Stimulated activated CD8-positive, alpha-beta memory T cell treated with anti-CD3 and anti-CD28 coated beads, Interleukin-15, amount 100 ng/mL, for 24 hours (primary cell): ENCODE measurements around the gene GSS.

Experiments used
- DNase-seq: peaks from one replicate; pipeline ENCODE4 v3.0.0-alpha.2; 2020; ENCODE audit warnings: low read depth

The GSS gene

GRCh38 chr20:34978092-34978744 lies 22.6 kb upstream of the GSS start:
- DNase-seq: no peak

DNA sequence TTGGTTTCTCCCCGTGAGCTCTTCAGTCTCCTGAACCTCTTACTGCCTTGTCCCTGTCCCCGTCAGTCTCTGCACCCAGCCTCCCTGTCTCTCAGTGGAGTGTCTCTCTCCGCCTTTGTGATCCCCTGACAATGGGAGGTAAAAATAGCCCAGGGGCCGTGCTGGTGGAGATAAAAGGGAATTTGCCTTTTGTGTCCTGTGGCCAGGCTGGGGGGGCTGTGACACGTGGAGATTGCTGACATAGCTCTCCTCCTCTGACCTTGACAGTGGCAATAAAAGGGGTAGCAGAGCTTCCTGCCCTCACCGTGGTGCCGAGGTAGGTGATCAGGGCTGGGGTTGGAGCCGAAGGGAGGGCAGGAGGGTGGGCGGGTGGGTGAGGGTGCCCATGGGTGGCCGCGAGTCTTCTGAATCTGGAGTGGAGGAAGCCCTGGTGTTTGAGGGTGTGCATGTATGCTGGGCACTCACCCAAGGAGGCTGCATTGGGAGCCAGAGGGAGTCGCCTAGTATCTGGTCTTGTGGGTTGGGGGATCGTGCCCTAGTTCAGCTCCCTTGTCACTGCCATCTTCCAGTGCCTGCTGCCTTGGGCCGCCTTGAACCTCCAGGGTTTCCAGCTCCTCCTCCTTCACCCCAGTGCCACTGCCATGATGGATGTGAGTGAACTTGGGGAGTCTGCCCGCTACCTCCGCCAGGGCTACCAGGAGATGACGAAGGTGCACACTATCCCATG lies 21.9 kb upstream of the GSS start:
- no peak for DNase-seq

GRCh38 chr20:34976286-34976685 lies 20.7 kb upstream of the GSS start:
- no peak for DNase-seq

GRCh38 chr20:34974246-34974645 lies 18.6 kb upstream of the GSS start:
- no peak for DNase-seq

DNA sequence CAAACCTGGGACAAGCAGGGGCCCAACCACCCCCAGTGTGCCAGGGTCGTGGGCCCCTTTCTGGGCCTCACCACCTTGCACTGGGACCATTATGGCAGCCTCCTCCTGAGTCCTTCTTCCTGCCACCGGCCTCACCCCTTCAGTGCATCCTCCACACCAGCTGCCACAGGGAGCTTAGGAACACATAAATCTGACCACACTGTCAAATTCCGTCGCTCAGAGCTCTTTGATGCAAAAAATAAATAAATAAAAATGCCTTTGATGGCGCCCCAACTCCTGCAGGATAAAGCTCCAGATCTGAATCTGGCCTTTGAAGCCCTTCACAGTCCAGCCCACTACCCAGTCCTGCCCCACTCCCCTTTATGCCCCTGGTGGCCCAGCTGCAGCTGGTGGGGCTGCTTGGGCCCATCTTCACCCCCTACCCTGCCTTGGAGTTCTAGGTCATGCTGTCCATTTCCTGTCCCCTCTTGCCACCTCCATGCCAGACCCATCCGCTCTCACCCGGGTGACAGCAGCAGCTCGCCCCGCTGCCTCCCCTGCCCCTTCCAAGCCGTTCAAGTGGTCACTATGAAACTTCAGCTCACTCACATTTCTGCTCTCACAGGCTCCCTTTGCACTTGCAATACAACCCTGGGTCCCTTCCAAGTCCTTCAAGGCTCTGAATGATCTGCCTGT lies 16.1 kb upstream of the GSS start:
- DNase-seq: no peak

DNA sequence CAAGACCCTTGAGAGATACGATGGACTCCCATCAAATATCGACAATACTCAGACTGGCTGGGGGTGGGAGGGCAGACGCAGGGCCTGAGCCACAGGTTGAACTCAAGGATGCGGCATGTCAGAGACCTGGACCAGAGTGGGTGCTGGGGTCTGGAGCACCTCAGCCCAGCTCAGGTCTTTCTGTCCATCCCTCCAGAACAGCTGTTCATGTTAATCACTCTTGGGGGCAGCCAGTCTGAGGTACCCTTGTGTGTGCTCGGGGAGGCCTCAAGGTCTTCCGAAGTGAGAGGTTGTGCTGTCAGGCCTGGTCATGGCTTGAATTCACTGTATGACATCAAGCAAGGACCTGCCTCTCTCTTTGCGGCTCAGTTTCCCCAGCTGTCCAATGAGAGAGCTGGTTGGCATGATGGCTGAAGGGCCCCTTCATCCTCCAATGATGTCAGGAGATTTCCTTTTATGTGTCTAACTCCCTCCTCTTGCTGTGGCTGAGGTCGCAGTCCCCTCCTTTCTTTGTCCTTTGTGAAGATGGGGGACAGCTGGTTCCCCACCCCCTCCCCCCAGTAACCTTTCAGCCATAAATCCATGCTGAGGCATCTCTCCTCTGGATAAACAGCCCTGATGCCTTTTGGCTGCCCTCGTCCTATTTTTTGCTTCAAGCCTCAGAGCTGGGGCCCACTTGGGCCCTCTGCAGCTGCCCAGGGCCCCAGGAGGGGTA lies 15.4 kb upstream of the GSS start:
- DNase-seq: no peak

DNA sequence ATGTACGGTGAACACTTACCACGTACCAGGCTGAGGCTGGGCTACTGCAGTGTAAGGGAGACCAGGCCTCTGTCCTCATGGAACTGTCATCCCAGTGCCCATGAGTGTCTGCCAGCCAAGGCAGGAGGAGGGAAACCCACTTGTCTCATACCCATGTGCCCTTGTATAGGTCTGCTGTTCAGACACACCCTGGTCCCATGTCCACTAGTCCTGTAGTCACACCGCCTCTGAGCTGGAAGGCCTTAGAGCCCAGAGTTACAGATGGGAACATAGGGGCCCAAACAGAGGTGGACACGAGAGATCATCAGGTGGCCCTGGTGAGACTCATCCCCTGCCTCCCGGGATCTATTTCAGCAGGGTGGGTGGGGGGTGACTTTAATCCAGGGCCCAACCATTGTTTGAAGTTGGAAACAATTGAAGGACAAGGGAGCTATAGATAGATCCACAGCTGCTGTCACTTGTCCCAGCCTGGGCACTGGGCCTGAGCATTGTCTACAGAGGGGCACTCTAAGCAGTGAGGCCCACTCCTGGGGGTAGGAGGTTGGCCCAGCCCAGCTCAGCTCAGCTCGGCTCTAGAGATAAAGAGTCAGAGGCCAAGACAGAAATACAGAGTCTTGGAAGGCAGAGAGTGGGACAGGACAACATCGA lies 14.7 kb upstream of the GSS start:
- no peak for DNase-seq

GRCh38 chr20:34968042-34968775 lies 12.6 kb upstream of the GSS start:
- no peak for DNase-seq

DNA sequence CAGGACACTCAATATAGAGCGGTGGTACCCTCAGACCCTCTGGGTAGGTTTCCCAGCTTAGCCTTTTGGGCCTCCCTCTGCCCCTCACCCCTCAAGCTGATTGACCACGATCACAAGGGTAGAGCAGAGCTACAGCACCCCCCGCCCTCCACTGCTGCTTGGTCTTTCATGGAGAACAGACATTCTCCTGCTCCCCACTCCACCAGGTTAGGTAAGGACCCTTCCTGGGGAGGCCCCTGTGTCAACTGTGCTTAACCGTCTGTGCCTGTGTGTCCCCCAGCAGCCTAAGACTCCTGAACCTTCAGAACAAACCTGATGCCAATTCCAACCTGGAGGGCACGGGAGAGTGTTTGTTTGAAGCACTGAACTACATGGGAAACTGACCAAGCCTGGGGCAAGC lies 11.8 kb upstream of the GSS start:
- no peak for DNase-seq

DNA sequence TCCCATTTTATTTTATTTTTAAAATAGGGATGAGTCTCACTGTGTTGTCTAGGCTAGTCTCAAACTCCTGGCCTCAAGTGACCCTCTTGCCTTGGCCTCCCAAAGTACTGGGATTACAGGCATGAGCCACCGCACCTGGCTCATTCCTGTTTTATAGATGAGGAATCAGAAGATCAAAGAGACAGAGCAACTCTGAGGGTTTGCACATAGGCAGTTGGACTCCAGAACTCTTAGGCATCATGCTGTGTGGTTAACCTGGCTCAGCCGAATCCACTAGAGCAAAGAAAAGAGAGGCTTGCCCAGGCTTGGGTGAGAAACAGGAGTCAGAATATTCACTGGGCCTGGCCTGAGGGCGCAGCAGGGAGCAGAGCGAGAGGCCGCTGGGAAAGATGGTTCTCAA lies 9.4 kb upstream of the GSS start:
- no peak for DNase-seq

DNA sequence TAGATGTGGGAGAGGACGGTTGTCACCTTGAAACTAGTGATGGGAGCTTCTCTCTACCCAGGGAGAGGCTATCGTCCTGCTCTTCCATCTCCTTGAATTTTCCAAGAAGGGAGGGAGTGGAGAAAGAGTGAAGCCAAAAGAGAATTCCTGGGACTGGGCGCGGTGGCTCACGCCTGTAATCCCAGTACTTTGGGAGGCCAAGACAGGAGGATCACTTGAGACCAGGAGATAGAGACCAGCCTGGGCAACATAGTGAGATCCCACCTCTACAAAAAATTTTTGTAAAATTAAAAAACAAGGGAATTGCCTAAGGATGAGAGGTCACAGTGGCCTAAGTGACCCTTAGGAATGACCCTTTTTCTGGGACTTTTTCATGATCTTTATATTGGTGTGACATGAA lies 8.9 kb upstream of the GSS start:
- no peak for DNase-seq

DNA sequence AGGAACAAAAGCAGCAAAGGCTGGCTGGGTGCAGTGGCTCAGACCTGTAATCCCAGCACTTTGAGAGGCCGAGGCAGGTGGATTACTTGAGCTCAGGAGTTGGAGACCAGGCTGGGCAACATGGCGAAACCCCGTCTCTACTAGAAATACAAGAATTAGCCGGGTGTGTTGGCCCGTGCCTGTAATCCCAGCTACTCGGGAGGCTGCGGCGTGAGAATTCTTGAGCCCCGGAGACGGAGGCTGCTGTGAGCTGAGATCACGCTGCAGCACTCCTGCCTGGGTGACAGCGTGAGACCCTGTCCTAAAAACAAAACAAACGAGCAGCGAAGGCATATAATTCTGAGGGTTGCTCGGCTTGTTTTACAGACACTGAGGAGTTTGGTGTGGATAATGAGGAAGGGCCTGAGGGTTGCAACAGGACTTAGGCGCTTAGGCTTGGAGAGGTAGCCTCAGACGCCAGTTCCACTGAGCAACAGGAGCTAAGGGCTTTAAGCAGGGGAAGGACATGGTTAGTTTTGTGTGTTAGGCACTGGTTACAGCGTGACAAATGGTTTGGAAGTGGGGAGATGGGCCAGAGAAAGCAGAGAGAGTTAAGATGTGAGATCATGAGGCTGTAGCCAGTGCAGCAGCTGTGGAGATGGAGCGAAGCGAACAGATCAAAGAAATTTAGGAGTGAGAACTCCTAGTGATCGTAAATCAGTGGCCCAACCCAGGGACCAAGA lies 1.3 kb upstream of the GSS start:
- no peak for DNase-seq

DNA sequence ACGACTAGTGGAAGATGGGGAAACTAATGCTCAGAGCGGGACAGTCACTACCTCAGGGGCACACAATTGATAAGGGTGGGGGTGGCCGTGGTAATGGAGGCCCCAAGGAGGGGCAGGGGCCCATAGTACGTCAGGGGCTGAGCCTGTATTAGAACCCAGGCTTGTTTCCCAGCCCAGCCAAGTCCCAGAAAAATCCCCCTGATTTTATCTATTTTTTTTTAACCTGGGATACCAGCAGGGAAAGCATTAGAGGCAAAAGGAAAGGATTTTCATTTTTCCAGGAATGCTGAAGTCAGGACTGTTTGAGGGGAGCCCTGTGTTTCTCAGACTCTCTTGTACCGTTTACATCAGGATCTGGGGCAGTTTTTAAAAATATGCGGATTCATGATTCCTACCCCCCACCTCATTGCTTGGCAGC lies 444 bp upstream of the GSS start:
- DNase-seq: no peak

DNA sequence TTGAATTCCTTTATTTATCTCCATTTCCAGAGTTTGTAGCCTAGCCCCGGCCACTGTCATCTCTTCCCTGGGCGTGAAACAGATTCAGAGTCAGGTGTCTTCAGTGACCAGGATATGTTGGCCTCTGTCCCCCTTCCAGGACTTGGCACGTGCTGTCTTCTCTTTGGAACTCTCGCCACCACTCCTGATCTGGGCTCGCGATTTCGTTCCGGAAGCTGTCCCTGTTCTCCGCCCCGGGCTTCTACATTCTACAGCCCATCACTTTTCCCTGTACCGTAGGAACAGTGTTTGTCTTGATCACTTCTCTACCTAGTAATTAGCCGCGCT lies 739 bp downstream of the GSS start:
- no peak for DNase-seq

- DNase-seq: no peak
These were observed 1.6 kb downstream of the GSS start for GRCh38 chr20:34953960-34954359.

- DNase-seq: no peak
These were observed 2.9 kb downstream of the GSS start for GRCh38 chr20:34952671-34953070.

DNA sequence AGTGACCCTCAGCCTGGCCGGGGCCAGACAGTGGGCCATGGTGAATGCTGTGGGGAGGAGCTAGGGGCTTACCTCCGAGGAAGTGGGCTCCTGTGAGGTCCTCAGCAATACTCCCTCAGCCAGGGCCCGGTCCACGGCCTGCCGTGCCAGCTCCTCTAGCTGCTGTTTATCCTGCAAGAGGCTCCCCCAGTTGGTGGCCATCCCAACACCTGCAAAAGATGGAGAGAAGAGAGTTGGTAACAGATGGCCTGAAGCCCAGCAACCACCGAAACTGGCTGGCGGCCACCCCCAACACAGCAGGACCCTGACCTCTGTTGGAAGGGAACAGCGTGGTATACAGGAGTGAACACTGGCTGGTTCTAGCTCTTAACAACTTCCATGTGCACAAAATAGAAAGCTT lies 4.0 kb downstream of the GSS start:
- no peak for DNase-seq

DNA sequence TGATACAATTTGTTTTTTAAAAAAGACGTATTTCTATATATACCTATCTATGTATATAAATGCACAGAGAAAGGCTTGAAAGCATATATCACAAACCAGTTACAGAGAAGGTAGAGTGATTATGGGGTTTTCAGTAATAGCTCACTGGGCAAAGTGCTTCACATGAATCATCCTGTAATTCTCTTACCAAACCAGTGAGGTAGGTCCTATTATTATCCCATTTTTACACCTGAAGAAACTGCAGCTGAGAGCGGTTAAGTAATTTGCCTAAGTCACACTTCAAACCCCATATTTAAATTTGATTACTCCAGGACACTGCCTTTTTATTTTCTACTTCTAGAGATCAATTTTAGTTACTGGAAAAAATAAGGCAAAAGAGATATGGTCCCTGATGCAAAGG lies 4.4 kb downstream of the GSS start:
- no peak for DNase-seq

GRCh38 chr20:34949120-34949519 lies 6.5 kb downstream of the GSS start:
- DNase-seq: no peak

GRCh38 chr20:34948030-34948429 lies 7.6 kb downstream of the GSS start:
- DNase-seq: no peak

GRCh38 chr20:34947336-34947735 lies 8.3 kb downstream of the GSS start:
- DNase-seq: no peak
